Cardiac septum (tissue), 1 donor: Measurements from ENCODE around the gene MOK. TPM values are rescaled to one million over a fixed set of nuclear protein-coding genes. Genes with fewer than 3 reads are reported as not detected.
"Not testable (repeated sequence)": the region's sequence is repeated elsewhere in the genome, so short reads cannot be mapped to it uniquely, and the experiment has no call there.

ENCODE experiments used
- DNase-seq: peaks from one replicate; pipeline ENCODE4 v3.0.0-alpha.2; 2020; ENCODE audit warnings: low spot score
- intact Hi-C: fragments of 100-400 bp; cut with DNase I; formaldehyde crosslinking; loops from one replicate; pipeline ENCODE4 v1.14.0; 2022
- total RNA-seq: library from RNA; stranded (reverse); fragmentation: NEBNext Ultra II Directional; extraction: Animal tissue kit (Norgen Biotek cat#: 25700); gene quantifications from one replicate; pipeline ENCODE4 v1.2.1, GENCODE V29; 2021
- donor health status: DM: no; HTN: no; CAD: no.

The MOK gene
- total RNA-seq, 1 donor from 2014 or later: 9.5 TPM

- DNase-seq: no peak
- intact Hi-C loops: loop anchor here (5.0 kb wide), 1 partner anchor 39 kb away; the partner anchor contains the start of genes CINP and TECPR2
These were observed 18.1 kb upstream of the MOK start for GRCh38 chr14:102323102-102323501.

GRCh38 chr14:102321456-102322422, 16.8 kb upstream of the MOK start:
- intact Hi-C loops: loop anchor here (5.0 kb wide), 1 partner anchor 41 kb away; the partner anchor contains the start of genes CINP and TECPR2
- no peak for DNase-seq

DNA sequence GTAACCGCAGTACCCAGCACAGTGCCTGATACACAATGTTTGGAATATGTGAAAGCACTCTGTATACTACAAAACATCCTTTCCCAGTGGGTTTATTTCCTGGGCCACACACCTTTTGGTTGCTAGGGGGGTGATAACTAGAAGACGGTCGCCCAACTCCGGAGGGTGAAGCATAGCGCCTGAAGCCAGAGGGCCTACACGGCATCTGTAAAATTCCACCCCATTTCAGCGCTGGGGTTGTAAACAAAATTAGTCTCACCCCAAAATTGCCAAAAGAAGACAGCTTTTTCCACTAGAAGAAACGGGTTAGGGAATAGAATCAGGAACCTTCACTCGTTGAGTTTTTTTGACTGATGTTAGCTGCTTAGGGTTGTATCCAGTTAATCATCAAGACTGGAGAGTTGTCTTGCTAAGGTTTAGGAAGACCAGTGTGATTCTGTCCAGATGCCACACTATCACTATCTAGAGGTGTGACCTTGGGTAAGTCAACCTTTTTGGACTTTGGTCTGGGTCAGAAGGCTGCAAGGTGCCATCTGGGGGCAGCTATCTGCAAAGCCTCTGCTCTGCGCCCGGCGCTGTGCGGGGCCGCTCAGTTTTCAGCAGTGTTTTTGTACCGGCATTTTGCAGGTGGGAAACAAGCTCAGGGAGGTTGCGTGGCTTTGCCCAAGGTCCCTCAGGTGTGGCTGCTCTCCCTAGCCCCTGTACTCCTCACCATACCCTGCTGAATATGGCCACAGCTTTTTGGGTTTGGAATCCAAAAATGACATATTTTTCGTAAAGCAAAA, 15.9 kb upstream of the MOK start:
- intact Hi-C loops: loop anchor here (5.0 kb wide), 1 partner anchor 41 kb away; the partner anchor contains the start of genes CINP and TECPR2

GRCh38 chr14:102320033-102320660, 15.2 kb upstream of the MOK start:
- intact Hi-C loops: loop anchor here (5.0 kb wide), 1 partner anchor 42 kb away; the partner anchor contains the start of genes CINP and TECPR2
- DNase-seq: no peak

More for the DNA sequence above, 15.9 kb upstream of the MOK start:
- no peak for DNase-seq

DNA sequence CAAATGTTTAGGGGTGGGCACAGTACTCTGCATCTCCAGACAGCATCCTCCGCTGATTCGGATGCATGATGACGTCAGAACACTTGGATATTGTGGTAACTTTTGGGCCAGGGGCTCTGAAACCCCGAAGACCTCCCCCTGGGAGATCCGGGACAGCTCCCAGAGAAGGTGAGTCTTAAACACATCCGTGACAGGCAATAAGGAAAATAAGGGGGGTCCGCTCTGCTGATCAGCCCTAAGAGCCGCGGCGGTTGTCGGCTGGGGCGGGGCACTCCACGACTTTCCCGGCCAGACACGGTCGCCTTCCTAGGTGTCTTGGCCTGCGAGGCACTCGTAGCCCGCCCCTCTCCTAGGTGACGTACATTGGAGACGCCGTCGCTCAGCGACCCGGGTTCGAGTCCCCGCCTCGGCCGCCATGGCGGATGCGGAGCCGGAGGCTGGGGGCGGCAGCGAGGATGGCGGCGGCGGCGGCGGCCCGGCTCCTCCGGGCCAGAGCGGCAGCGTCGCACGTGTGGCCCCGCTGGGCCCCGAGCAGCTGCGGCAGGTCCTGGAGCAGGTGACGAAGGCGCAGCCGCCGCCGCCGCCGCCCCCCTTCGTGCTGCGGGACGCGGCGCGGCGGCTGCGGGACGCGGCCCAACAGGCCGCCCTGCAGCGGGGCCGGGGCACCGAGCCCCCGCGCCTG, 14.5 kb upstream of the MOK start, which contains the start of gene ZNF839:
Gene ZNF839, plus strand, starts transcription at position 396 of the 682 bp plus-strand sequence. Its CDS starts 20 bp downstream, at position 416.
- intact Hi-C loops: loop anchor here (5.0 kb wide), 5 partner anchors 43 to 612 kb away; partner anchors contain the start of genes ANKRD9, CINP, HSP90AA1 and TECPR2
- peak; percentile 96 for DNase-seq

DNA sequence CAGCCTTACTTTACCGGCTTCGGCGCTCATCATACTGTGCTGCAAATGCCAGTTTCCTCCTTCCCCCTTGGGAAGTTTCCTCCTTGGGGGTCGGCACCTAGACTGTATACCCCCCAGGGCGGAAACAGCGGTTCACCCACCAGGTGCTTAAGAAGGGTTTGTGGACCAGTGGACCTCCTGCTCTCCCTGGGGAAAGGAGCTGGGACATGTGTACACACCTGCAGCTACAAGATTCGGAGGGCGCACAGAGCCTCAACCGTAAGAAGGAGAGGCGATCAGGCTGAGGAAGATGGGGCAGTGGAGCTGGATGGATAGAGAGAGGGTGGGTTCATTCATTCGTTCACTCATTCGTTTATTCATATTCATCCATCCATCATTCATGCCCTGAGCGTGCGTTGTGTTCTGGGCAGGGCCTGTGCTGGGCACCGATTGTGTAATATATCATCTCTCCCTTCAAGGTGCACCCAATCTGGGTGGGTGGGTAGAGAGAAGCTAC, 13.9 kb upstream of the MOK start:
- no peak for DNase-seq
- intact Hi-C loops: loop anchor here (5.0 kb wide), 4 partner anchors 188 to 612 kb away; partner anchors contain the start of genes ANKRD9 and HSP90AA1

DNA sequence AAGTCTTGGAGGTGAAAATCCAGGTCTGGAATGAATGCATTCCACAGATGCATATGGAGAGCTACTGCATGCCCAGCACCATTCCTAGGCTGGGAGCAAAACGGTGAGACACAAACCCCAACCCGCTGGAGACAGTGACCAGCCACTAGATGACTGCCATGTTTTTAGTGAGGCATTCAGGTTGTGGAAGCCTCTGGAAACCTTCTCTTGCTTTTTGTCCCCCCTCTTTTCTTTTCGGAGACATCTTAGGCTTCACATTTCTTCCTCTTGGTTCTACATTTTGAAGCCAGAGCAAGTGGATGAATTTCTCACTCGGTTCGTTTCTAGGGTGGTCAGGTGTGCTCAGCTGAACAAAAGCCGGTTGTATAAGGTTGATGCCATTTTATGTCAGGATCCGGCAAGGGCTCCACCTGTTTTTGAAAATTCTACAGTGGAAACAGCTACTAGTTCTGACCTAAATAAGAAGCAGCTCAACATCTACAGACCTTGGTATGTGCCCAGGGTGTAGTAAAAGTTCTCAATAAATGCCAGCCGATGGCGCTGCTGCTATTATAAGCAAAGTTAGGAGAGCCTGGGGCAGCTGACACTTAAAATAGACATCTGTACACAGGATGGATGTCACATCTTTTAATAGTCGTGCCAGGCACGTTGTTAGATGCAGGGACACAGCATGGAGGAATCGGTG, 12.7 kb upstream of the MOK start:
- intact Hi-C loops: loop anchor here (5.0 kb wide), 4 partner anchors 190 to 610 kb away; partner anchors contain the start of genes ANKRD9 and HSP90AA1
- no peak for DNase-seq

GRCh38 chr14:102316743-102317563, 12.0 kb upstream of the MOK start:
- intact Hi-C loops: loop anchor here (5.0 kb wide), 4 partner anchors 190 to 610 kb away; partner anchors contain the start of genes ANKRD9 and HSP90AA1

DNA sequence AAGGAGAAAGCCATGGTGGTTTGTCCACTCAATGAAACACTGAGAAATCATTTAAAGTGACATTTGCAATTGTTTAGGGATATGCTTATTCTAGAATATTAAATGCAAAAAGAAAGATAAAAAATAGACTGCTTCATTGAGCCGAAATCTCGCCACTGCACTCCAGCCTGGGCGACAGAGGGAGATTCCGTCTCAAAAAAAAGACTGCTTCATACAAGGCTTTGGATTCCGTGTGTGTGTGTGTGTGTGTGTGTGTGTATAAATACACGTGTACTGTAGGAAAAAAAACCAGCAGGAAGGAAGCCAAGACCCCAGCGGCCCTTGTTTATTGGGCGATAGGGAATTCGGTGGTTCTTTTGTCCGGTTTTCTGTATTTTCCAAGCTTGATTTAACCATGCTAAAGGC, 11.4 kb upstream of the MOK start:
- no peak for DNase-seq
- intact Hi-C loops: loop anchor here (5.0 kb wide), 4 partner anchors 191 to 609 kb away; partner anchors contain the start of genes ANKRD9 and HSP90AA1

More at GRCh38 chr14:102316743-102317563, 12.0 kb upstream of the MOK start:
- DNase-seq: peak; percentile 97

GRCh38 chr14:102315121-102315520, 10.2 kb upstream of the MOK start:
- intact Hi-C loops: loop anchor here (5.0 kb wide), 4 partner anchors 192 to 608 kb away; partner anchors contain the start of genes ANKRD9 and HSP90AA1
- DNase-seq: no peak

DNA sequence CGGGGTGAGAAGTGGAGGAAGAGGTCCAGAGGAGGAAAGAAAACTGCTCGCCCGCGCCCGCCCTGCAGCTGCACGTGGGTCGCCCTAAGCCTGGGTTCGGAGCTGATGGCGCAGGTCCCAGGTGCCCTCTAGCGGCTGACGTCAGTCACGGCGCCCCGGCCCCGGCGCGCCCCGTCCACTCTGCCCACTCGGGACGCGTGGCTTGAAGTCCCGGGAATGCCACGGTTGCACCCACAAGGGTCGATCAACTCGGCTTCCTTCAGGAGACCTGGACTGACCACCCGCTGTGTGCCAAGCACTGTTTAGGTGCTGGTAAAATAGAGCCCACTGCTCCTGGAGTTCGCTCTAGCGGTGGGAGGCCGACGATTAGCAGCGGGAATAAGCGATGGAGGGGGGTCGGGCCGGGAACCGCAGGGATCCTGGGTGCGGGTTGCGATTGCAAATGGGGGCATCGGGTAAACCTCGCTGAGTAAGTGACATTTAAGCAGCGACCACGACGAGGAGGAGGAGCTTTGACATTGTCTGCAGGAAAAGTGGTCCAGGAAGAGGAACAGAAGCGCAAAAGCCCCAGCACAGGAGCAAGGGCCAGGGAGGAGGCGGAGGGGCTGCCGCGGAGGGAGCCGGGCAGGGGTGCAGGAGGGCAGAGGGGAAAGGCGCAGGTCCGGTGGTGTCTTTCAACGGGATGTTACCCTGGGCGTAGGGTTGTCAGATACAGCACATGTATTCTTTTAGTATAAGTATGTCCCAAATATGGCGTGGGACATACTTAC, 9.5 kb upstream of the MOK start:
- intact Hi-C loops: loop anchor here (1.0 to 5.0 kb wide), 7 partner anchors 47 to 607 kb away; partner anchors contain the start of genes ANKRD9 and HSP90AA1

DNA sequence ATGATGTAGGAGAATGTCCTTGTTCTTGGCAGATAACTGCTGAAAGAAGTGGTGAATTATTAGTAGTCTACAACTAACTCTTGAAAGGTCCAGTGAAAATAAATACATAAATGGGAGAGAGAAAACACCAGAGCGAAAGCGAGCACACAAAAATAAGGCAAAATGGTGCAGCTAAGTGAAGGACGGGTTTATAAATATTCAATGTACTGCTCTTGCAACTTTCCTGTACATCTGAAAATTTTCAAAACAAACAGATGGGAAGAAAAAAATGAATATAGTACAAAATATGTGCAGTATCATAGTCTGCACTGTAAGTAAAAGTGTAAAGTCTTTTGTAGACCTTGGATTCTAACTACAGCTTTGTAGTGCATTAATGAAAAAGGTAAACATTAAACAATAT, 1.3 kb downstream of the MOK start:
- intact Hi-C loops: loop anchor here (2.0 kb wide), 1 partner anchor 69 kb away; no protein-coding TSS in a partner anchor
- no peak for DNase-seq

More for the DNA sequence above, 9.5 kb upstream of the MOK start:
- peak; percentile 94 for DNase-seq

DNA sequence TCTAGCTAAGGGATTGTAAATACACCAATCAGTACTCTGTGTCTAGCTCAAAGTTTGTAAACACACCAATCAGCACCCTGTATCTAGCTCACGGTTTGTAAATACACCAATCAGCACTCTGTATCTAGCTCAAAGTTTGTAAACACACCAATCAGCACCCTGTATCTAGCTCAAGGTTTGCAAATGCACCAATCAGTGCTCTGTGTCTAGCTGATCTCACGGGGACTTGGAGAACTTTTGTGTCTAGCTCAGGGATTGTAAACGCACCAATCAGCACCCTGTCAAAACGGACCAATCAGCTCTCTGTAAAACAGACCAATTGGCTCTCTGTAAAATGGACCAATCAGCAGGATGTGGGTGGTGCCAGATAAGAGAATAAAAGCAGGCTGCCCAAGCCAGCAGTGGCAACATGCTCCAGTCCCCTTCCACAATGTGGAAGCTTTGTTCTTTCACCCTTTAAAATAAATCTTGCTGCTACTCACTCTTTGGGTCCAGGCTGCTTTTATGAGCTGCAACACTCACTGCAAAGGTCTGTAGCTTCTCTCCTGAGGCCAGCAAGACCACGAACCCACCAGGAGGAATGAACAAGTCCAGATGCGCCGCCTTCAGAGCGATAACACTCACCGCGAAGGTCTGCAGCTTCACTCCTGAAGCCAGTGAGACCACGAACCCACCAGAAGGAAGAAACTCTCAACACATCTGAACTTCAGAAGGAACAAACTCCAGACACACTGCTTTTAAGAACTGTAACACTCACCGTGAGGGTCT, 6.5 kb downstream of the MOK start:
- DNase-seq, intact Hi-C loops: not testable (repeated sequence)

- peak; percentile 72 for DNase-seq
- intact Hi-C loops: no loop called here
These were observed 7.4 kb downstream of the MOK start for GRCh38 chr14:102297436-102298170.
